H9 (cell line): ENCODE measurements around the gene DIAPH3. TPM values are rescaled to one million over a fixed set of nuclear protein-coding genes. Genes with fewer than 3 reads are reported as not detected.

Experiments used
- DNase-seq: peaks from one replicate; pipeline ENCODE4 v3.0.0-alpha.2; 2017
- H2AFZ ChIP-seq: one replicate; pipeline ENCODE4 v1.6.1; 2013; ENCODE audit warnings: mild to moderate bottlenecking, low read length, control low read depth, moderate library complexity
- H2AK5ac ChIP-seq: 2 replicates; pipeline ENCODE4 v1.6.1; 2013; ENCODE audit warnings: low read length, control low read depth, mixed read lengths; ENCODE audit not compliant: insufficient read length
- H2BK120ac ChIP-seq: one replicate; pipeline ENCODE4 v1.6.1; 2013; ENCODE audit warnings: low read depth, mild to moderate bottlenecking, low read length, control low read depth, inconsistent platforms; ENCODE audit not compliant: poor library complexity, severe bottlenecking
- H2BK12ac ChIP-seq: 2 replicates; pipeline ENCODE4 v1.6.1; 2013; ENCODE audit warnings: low read length, control low read depth, mixed read lengths, low read depth; ENCODE audit not compliant: insufficient read length
- H2BK15ac ChIP-seq: 2 replicates; pipeline ENCODE4 v1.6.1; 2013; ENCODE audit warnings: low read depth, low read length, control low read depth
- H2BK20ac ChIP-seq: one replicate; pipeline ENCODE4 v1.6.1; 2013; ENCODE audit warnings: low read depth, mild to moderate bottlenecking, low read length, control low read depth, inconsistent platforms; ENCODE audit not compliant: poor library complexity, severe bottlenecking
- H2BK5ac ChIP-seq: 2 replicates; pipeline ENCODE4 v1.6.1; 2013; ENCODE audit warnings: low read length, control low read depth, mixed read lengths; ENCODE audit not compliant: insufficient read length
- H3K14ac ChIP-seq: 2 replicates; pipeline ENCODE4 v1.6.1; 2013; ENCODE audit warnings: low read length, control low read depth; ENCODE audit not compliant: insufficient read depth
- H3K18ac ChIP-seq: 2 replicates; pipeline ENCODE4 v1.6.1; 2013; ENCODE audit warnings: low read depth, mild to moderate bottlenecking, mixed read lengths, low read length, control low read depth; ENCODE audit not compliant: insufficient read length
- H3K23ac ChIP-seq: 2 replicates; pipeline ENCODE4 v1.6.1; 2013; ENCODE audit warnings: low read length, control low read depth, mixed read lengths, low read depth; ENCODE audit not compliant: insufficient read length
- H3K23me2 ChIP-seq: 2 replicates; pipeline ENCODE4 v1.6.1; 2013; ENCODE audit warnings: low read depth, mild to moderate bottlenecking, mixed read lengths, low read length, control low read depth; ENCODE audit not compliant: insufficient read length, poor library complexity, severe bottlenecking
- H3K27ac ChIP-seq: 2 replicates; pipeline ENCODE4 v1.5.1; 2013; ENCODE audit warnings: low read length, control low read depth, mixed read lengths, low read depth; ENCODE audit not compliant: insufficient read length
- H3K27me3 ChIP-seq: 2 replicates; pipeline ENCODE4 v1.6.1; 2013; ENCODE audit warnings: low read length, control low read depth, inconsistent platforms; ENCODE audit not compliant: insufficient read depth
- H3K4ac ChIP-seq: 2 replicates; pipeline ENCODE4 v1.6.1; 2013; ENCODE audit warnings: low read depth, mild to moderate bottlenecking, control low read depth, inconsistent platforms, low read length, moderate library complexity
- H3K4me1 ChIP-seq: 2 replicates; pipeline ENCODE4 v1.6.1; 2013; ENCODE audit warnings: low read length, control low read depth, inconsistent platforms; ENCODE audit not compliant: insufficient read depth
- H3K4me2 ChIP-seq: 2 replicates; pipeline ENCODE4 v1.6.1; 2013; ENCODE audit warnings: low read length, control low read depth, mixed read lengths; ENCODE audit not compliant: insufficient read length, insufficient read depth
- H3K56ac ChIP-seq: 2 replicates; pipeline ENCODE4 v1.6.1; 2013; ENCODE audit warnings: low read depth, mild to moderate bottlenecking, mixed read lengths, low read length, control low read depth; ENCODE audit not compliant: insufficient read length
- H3K79me1 ChIP-seq: 2 replicates; pipeline ENCODE4 v1.6.1; 2013; ENCODE audit warnings: low read depth, mild to moderate bottlenecking, moderate library complexity, low read length, control low read depth, inconsistent platforms; ENCODE audit not compliant: insufficient read depth, poor library complexity, severe bottlenecking
- H3K79me2 ChIP-seq: 2 replicates; pipeline ENCODE4 v1.6.1; 2013; ENCODE audit warnings: low read length, control low read depth, inconsistent platforms; ENCODE audit not compliant: insufficient read depth
- H3K9ac ChIP-seq: 2 replicates; pipeline ENCODE4 v1.6.1; 2013; ENCODE audit warnings: low read length, control low read depth, mixed read lengths; ENCODE audit not compliant: insufficient read length; ENCODE audit errors: extremely low read depth
- H3K9me3 ChIP-seq: one replicate; pipeline ENCODE4 v1.6.1; 2013; ENCODE audit warnings: low read depth, low read length, inconsistent platforms; ENCODE audit not compliant: control insufficient read depth
- H3T11ph ChIP-seq: one replicate; pipeline ENCODE4 v1.6.1; 2013; ENCODE audit warnings: mild to moderate bottlenecking, low read length, control low read depth, inconsistent platforms
- H4K20me1 ChIP-seq: one replicate; pipeline ENCODE4 v1.6.1; 2013; ENCODE audit not compliant: control insufficient read depth, insufficient read length, insufficient read depth
- H4K5ac ChIP-seq: 2 replicates; pipeline ENCODE4 v1.6.1; 2013; ENCODE audit warnings: low read depth, mild to moderate bottlenecking, mixed read lengths, low read length, control low read depth; ENCODE audit not compliant: insufficient read length
- H4K8ac ChIP-seq: replicated peaks from 2 replicates; pipeline ENCODE4 v1.6.1; 2013; ENCODE audit warnings: low read length, control low read depth, mixed read lengths, low read depth; ENCODE audit not compliant: insufficient read length
- H4K91ac ChIP-seq: 2 replicates; pipeline ENCODE4 v1.6.1; 2013; ENCODE audit warnings: low read depth, mild to moderate bottlenecking, moderate library complexity, mixed read lengths, low read length, control low read depth; ENCODE audit not compliant: insufficient read length
- H3K27ac Mint-ChIP-seq, 3 experiments: 2 replicates in 2 of 3; 3 replicates in 1 of 3; pipeline ENCODE4 v1.8.0; 2020 to 2021; ENCODE audit warnings: mixed read lengths in 3 of 3, mild to moderate bottlenecking in 1 of 3, moderate library complexity in 1 of 3
- H3K27me3 Mint-ChIP-seq: 2 replicates; pipeline ENCODE4 v1.8.0; 2021; ENCODE audit warnings: low read depth, mild to moderate bottlenecking, moderate library complexity, mixed read lengths
- H3K36me3 Mint-ChIP-seq, 3 experiments: 2 replicates in 2 of 3; 3 replicates in 1 of 3; pipeline ENCODE4 v1.8.0; 2020 to 2021; ENCODE audit warnings: low read depth in 3 of 3, mixed read lengths in 3 of 3; ENCODE audit not compliant: insufficient read depth in 1 of 3
- H3K4me1 Mint-ChIP-seq, 2 experiments: 2 replicates each; pipeline ENCODE4 v1.8.0; 2020; ENCODE audit warnings: mixed read lengths in 2 of 2
- H3K4me3 Mint-ChIP-seq, 2 experiments: 2 replicates in 1 of 2; 3 replicates in 1 of 2; pipeline ENCODE4 v1.8.0; 2020 to 2021; ENCODE audit warnings: mild to moderate bottlenecking in 2 of 2, mixed read lengths in 2 of 2, moderate library complexity in 1 of 2
- H3K9me3 Mint-ChIP-seq, 2 experiments: 2 replicates in 1 of 2; 3 replicates in 1 of 2; pipeline ENCODE4 v1.8.0; 2020; ENCODE audit warnings: mild to moderate bottlenecking in 2 of 2, mixed read lengths in 2 of 2, moderate library complexity in 1 of 2
- CTCF ChIP-seq: fragments of 200-600 bp; sonication (generic); conservative IDR thresholded peaks from 3 replicates; pipeline ENCODE4 v1.8.0; 2021; ENCODE audit warnings: antibody characterized with exemption, mild to moderate bottlenecking
- WGBS: extraction: QIAGEN DNeasy Blood & Tissue Kit; methylation state at CpG from one replicate; pipeline ENCODE4 v1.1.7; 2013; ENCODE audit warnings: missing lambda C conversion rate, low lambda C conversion rate, mixed read lengths; ENCODE audit not compliant: insufficient read length; ENCODE audit errors: extremely low coverage; 5-methylcytosine and 5-hydroxymethylcytosine counted together
- total RNA-seq: library from RNA; stranded (reverse); gene quantifications from 2 replicates; pipeline ENCODE4 v1.2.1, GENCODE V29; 2021

The DIAPH3 gene
- total RNA-seq, 1 experiment from 2014 or later = 23.1 TPM

- no peak overlapping the region for H2AK5ac ChIP-seq
- H3K27me3 ChIP-seq = no peaks in the 10 kb centered on the region
- no peak overlapping the region for H4K5ac ChIP-seq
- no peak overlapping the region for H2AFZ ChIP-seq
- H3K27me3 Mint-ChIP-seq = no peaks in the 10 kb centered on the region
- no peak overlapping the region for H2BK120ac ChIP-seq
- no peak overlapping the region for H3K4me3 Mint-ChIP-seq
- no peaks in the 10 kb centered on the region for H3K9me3 Mint-ChIP-seq
- no peak overlapping the region for H3K9ac ChIP-seq
- H3K36me3 Mint-ChIP-seq = no peaks in the 10 kb centered on the region; a peak in 1 of 7 replicates
- TF ChIP-seq CTCF = no peak
- H2BK20ac ChIP-seq = no peak overlapping the region
- no peak overlapping the region for H4K8ac ChIP-seq
- DNase-seq = no peak
- H3K18ac ChIP-seq = no peak overlapping the region
- peaks cover 0 to 5% of the 10 kb centered on the region in 2 experiments; a peak in 2 of 4 replicates for H3K4me1 Mint-ChIP-seq
- no peak overlapping the region for H3K27ac ChIP-seq
- H3K4me1 ChIP-seq = no peaks in the 10 kb centered on the region; the same call in 1 of the 2 replicates
- no peaks in the 10 kb centered on the region for H3K9me3 ChIP-seq
- no peak overlapping the region for H2BK12ac ChIP-seq
- H3K4ac ChIP-seq = no peak overlapping the region
- no peak overlapping the region for H3T11ph ChIP-seq
- no peak overlapping the region for H3K23ac ChIP-seq
- H3K14ac ChIP-seq = no peak overlapping the region
- H3K56ac ChIP-seq = no peak overlapping the region
- H4K20me1 ChIP-seq = no peaks in the 10 kb centered on the region
- no peaks in the 10 kb centered on the region for H3K79me2 ChIP-seq
- no peak overlapping the region for H3K4me2 ChIP-seq
- H4K91ac ChIP-seq = no peak overlapping the region
- 100% methylated on average over 1 of the region's 3 CpGs for WGBS
- H3K79me1 ChIP-seq = no peaks in the 10 kb centered on the region
- H2BK15ac ChIP-seq = no peak overlapping the region
- no peaks in the 10 kb centered on the region for H3K23me2 ChIP-seq
- no peak overlapping the region for H3K27ac Mint-ChIP-seq
- H2BK5ac ChIP-seq = no peak overlapping the region
These were observed 186.9 kb downstream of the DIAPH3 start for GRCh38 chr13:59976856-59977255.
